Measurements from ENCODE around the gene CSMD2.

DNA sequence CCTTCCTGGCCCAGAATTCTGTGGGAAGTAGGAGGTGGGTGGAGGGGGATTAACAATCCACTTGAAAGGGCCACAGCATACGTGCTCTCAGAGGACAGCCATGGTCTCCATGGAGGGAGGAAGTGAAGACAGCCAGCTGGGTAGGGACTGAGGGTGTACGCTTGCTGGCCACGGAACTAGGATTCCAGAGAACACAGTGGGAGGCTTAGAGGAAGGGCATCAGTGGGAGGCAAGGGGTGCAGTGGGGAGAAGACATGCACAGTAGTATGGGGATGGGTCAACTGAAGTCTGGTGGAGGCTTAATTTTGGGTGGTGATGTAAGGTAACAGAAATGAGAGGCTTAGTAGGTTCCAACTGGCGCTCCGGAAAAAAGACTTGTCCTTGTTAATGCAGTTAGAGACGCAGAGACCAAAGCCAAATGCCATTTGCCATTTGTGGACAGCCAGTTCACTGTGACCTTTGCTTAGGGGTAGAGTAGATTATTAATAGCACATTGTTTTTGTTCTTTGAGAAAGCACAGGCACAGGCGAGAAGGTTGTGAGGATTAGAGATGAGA, 589.6 kb downstream of the CSMD2 start:
- TF ChIP-seq CTCF (IDR thresholded peaks at IDR 0.05) (no peak), POLR2A (IDR thresholded peaks at IDR 0.05) (no peak)
